ENCODE data around the gene TSR2.
"Not testable (repeated sequence)": the region's sequence is repeated elsewhere in the genome, so short reads cannot be mapped to it uniquely, and the experiment has no call there.

The TSR2 gene

DNA sequence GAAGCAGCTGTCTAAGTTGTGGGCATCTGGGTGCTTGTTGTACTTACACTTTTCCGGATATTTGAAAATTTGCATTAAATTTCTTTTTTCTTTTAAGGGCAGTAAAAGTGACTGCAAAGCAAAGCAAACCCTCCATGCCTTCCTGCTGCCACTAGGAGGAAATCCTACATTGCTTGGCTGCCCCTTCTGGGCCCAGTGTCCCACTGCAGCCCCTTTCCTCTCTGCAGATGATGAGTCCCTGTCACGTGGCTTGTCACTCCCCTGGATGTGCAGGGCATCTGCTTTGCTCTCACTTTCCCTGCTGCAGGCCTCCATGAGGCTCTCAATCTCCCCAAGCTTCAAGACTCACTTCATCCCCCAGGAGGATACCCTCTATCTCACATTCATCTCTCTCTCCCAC is 12.7 kb downstream of the TSR2 start:
- in situ Hi-C loops (cut with HindIII; ENCODE audit: low pct_ligation_motif_present, low pct_unique_long_range_greater_than_20kb, low sequenced_read_pairs) = no loop called here
- no peak for DNase-seq

GRCh38 chrX:54470054-54470760 is 30.0 kb downstream of the TSR2 start:
- in situ Hi-C loops (cut with HindIII; ENCODE audit: low pct_ligation_motif_present, low pct_unique_long_range_greater_than_20kb, low sequenced_read_pairs) = no loop called here

GRCh38 chrX:54473993-54474859 is 34.0 kb downstream of the TSR2 start:
- in situ Hi-C loops (cut with HindIII; ENCODE audit: low pct_ligation_motif_present, low pct_unique_long_range_greater_than_20kb, low sequenced_read_pairs) = no loop called here

More at GRCh38 chrX:54470054-54470760, 30.0 kb downstream of the TSR2 start:
- DNase-seq = no peak

DNA sequence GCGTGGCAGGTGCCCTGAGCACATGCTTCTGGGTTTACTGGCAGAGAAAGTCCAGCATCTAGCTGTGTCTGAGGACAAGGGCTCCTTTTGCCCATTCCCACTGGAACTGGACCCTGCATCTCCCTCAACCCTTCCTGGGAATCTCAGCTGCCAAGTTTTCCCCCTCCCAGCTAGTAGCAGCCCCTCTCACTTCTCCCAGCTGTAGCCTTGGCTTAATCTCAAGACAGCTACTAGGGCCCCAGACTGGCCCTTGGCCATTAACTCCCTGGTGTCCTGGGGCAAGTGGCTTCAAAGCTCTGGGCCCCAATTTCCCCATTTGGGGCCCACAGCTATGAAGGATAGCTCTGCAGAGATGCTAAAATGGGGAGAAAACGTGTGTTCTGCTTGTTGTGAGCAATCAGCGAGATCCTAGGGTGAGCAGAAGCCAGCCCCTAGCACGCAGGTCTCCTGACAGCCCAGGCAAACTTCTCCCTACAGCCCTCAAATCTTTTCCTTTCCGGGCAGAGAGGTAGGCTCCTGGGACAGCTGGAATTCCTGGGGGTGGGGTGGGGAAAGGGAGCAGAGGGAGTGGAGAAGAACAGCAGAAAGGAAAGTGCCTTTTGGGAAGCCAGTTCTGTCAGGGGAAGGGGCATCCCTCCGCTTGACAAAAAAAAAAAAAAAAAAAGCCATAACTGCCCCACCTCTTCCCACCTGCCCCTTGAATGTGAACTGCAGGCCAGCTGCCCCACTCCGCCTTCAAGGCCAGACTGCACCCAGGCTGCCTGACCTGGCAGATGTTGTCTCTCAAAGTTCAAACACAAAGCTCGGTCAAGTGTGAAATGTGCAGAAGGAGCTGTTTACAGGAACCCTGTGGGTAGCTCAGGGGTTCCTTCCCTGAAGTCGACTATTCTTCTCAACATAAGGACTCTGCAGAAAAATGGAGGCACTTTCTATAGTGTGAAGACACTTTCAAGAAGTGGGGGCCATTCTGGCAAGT is 39.2 kb downstream of the TSR2 start:
- DNase-seq = no peak
- in situ Hi-C loops (cut with HindIII; ENCODE audit: low pct_ligation_motif_present, low pct_unique_long_range_greater_than_20kb, low sequenced_read_pairs) = no loop called here

More at GRCh38 chrX:54473993-54474859, 34.0 kb downstream of the TSR2 start:
- peak; percentile 71 for DNase-seq

- in situ Hi-C loops (cut with HindIII; ENCODE audit: low pct_ligation_motif_present, low pct_unique_long_range_greater_than_20kb, low sequenced_read_pairs) = no loop called here
- no peak for DNase-seq
Measured at GRCh38 chrX:54482839-54483593, 42.8 kb downstream of the TSR2 start.

- in situ Hi-C loops (cut with HindIII; ENCODE audit: low pct_ligation_motif_present, low pct_unique_long_range_greater_than_20kb, low sequenced_read_pairs) = no loop called here
- no peak for DNase-seq
Measured at GRCh38 chrX:54483946-54484345, 43.7 kb downstream of the TSR2 start.

DNA sequence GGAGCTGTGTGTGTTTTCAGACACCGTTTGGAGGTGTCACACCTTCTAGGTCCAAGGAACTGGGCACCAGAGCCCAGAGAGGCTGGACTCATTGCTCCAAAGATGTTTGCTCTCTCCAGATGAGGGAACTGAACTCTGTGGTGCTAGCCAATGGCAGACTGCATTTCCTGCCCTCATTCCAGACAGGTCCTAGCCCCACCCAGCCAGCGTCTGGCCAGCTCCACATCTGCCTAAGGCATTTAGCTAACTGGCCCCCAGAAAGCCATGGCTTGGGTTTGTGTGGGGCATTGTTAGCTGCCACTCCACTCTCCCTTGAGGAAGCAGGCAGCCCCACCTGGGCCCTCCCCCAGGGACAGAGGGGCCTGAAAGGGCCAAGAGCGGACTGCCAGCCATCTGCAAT is 44.5 kb downstream of the TSR2 start:
- in situ Hi-C loops (cut with HindIII; ENCODE audit: low pct_ligation_motif_present, low pct_unique_long_range_greater_than_20kb, low sequenced_read_pairs) = no loop called here
- no peak for DNase-seq

DNA sequence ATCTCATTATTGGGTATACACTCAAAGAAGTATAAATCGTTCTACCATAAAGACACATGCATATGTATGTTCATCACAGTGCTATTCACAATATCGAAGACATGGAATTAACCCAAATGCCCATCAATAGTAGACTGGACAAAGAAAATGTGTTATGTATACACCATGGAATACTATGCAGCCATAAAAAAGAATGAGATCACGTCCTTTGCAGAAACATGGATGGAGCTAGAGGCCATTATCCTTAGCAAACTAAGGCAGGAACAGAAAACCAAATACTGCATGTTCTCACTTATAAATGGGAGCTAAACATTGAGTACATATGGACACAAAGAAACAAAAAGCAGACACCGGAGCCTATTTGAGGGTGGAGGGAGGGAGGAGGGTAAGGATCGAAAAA is 49.6 kb downstream of the TSR2 start:
- in situ Hi-C loops (cut with HindIII; ENCODE audit: low pct_ligation_motif_present, low pct_unique_long_range_greater_than_20kb, low sequenced_read_pairs); DNase-seq: not testable (repeated sequence)

- in situ Hi-C loops (cut with HindIII; ENCODE audit: low pct_ligation_motif_present, low pct_unique_long_range_greater_than_20kb, low sequenced_read_pairs) = no loop called here
- DNase-seq = peak; percentile 28
Measured at GRCh38 chrX:54492340-54492739, 52.1 kb downstream of the TSR2 start.

DNA sequence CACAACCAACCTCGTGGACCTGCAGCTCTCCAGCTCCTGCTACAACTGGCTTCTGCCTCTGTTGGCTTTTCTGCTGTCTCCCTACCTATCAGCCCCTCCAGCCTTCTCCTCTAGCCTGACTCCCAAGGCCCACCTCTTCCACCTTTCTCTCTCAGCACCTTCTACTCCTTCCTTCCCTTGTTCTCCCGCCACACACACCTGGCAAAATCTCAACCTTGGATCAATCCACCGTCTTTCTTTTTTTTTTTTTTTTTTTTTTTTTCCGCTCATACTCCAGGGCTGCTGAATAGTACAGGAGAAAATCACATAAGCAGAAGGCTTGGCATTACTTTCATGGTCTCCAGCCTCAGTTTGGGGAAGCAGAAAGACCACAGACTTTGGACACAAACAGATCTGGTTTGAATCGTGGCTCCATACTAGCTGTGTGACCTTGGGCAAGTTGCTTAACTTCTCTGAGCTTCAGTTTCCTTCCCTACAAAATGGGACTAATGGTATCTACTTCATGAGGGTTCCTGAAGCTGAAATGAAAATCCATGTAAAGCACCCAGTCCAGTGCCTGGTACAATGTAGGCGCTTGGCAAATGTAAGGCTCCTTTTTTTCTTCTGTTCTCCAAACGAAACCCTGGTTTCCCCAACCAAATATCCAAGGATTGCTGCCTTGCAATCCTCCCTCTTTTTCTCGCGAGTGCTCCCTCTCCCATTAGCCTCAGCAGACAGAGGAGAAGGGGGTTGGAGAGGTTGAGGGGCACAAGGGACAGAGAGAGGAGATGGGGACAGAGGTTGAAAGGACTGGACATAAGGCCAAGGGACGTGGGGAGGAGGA is 54.2 kb downstream of the TSR2 start:
- in situ Hi-C loops (cut with HindIII; ENCODE audit: low pct_ligation_motif_present, low pct_unique_long_range_greater_than_20kb, low sequenced_read_pairs) = no loop called here

More for the DNA sequence above, 54.2 kb downstream of the TSR2 start:
- DNase-seq = no peak
